K562 (cell line): ENCODE data around the gene MRPL10. TPM values are rescaled to one million over a fixed set of nuclear protein-coding genes. Genes with fewer than 3 reads are reported as not detected.
A peak's percentile ranks its signal among the peaks of the same experiment; 100 is the strongest.

Experiments
- BRCA1 ChIP-seq, 2 experiments: fragments of 450-650 bp in 1 of 2; sonication (generic) in 1 of 2; formaldehyde crosslinking in 1 of 2; IDR thresholded peaks; 2 replicates each; pipeline versions ENCODE4 v1.5.0 to v1.6.1; 2017 to 2020; ENCODE audit warnings: mild to moderate bottlenecking in 1 of 2, missing genetic modification reagents in 1 of 2
- COPS2 ChIP-seq: fragments of 450-650 bp; conservative IDR thresholded peaks from 2 replicates; pipeline ENCODE4 v1.6.1; 2016; ENCODE audit warnings: mild to moderate bottlenecking, moderate library complexity
- CREM ChIP-seq: IDR thresholded peaks from 2 replicates; pipeline ENCODE4 v1.6.1; 2014; ENCODE audit warnings: antibody characterized with exemption, low read depth
- ETV5 ChIP-seq: sonication (generic); formaldehyde crosslinking; IDR thresholded peaks from 2 replicates; pipeline ENCODE4 v1.4.0; 2020; ENCODE audit warnings: low read depth, mild to moderate bottlenecking, missing genetic modification reagents
- ETV6 ChIP-seq, 3 experiments: fragments of 150-350 bp in 1 of 3; sonication (generic) in 1 of 3; formaldehyde crosslinking in 1 of 3; IDR thresholded peaks; 2 replicates each; pipeline versions ENCODE4 v1.6.1 to v1.8.0; 2014 to 2022; ENCODE audit warnings: borderline replicate concordance in 2 of 3, low read depth in 2 of 3, antibody characterized with exemption in 1 of 3, low read length in 1 of 3, mild to moderate bottlenecking in 1 of 3, missing genetic modification reagents in 1 of 3
- KLF13 ChIP-seq: fragments of 450-650 bp; IDR thresholded peaks from 2 replicates; pipeline ENCODE4 v1.6.1; 2016; ENCODE audit warnings: missing genetic modification characterization, low read depth, mild to moderate bottlenecking, missing compliant biosample characterization, moderate library complexity, borderline replicate concordance
- MAFF ChIP-seq: IDR thresholded peaks from 2 replicates; pipeline ENCODE4 v1.6.1; 2012; ENCODE audit warnings: low read length, improper control_type of control experiment
- MAFG ChIP-seq: fragments of 450-650 bp; conservative IDR thresholded peaks from 2 replicates; pipeline ENCODE4 v1.6.1; 2016; ENCODE audit warnings: missing genetic modification characterization, missing compliant biosample characterization
- MEIS2 ChIP-seq: fragments of 450-650 bp; IDR thresholded peaks from 2 replicates; pipeline ENCODE4 v1.6.1; 2014; ENCODE audit warnings: mild to moderate bottlenecking; ENCODE audit not compliant: partially characterized antibody
- MTA3 ChIP-seq: fragments of 450-650 bp; formaldehyde crosslinking; IDR thresholded peaks from 2 replicates; pipeline ENCODE4 v1.6.1; 2017; ENCODE audit warnings: mild to moderate bottlenecking, borderline replicate concordance
- NCOA6 ChIP-seq: fragments of 450-650 bp; IDR thresholded peaks from 2 replicates; pipeline ENCODE4 v1.6.1; 2017; ENCODE audit warnings: mild to moderate bottlenecking
- NFIX ChIP-seq: fragments of 250-450 bp; sonication (Bioruptor Pico); IDR thresholded peaks from 2 replicates; pipeline ENCODE4 v1.4.0; 2020; ENCODE audit warnings: low read depth, mild to moderate bottlenecking, moderate library complexity
- NR4A1 ChIP-seq, 2 experiments: fragments of 250-450 bp in 1 of 2; fragments of 450-650 bp in 1 of 2; sonication (Bioruptor Pico) in 1 of 2; IDR thresholded peaks; 2 replicates each; pipeline versions ENCODE4 v1.4.0 to v1.6.1; 2016 to 2020; ENCODE audit warnings: mild to moderate bottlenecking in 2 of 2, missing compliant biosample characterization in 1 of 2, missing genetic modification characterization in 1 of 2, moderate library complexity in 1 of 2
- POLR2AphosphoS2 ChIP-seq: IDR thresholded peaks from 2 replicates; pipeline ENCODE4 v1.6.1; 2012; ENCODE audit warnings: low read length, improper control_type of control experiment
- PTTG1 ChIP-seq: fragments of 450-650 bp; IDR thresholded peaks from 2 replicates; pipeline ENCODE4 v1.6.1; 2016; ENCODE audit warnings: low read depth, mild to moderate bottlenecking, missing genetic modification characterization, missing compliant biosample characterization
- RBM22 ChIP-seq: fragments of 200-400 bp; formaldehyde crosslinking; IDR thresholded peaks from 2 replicates; pipeline ENCODE4 v1.6.1; 2018; ENCODE audit warnings: low read length, low read depth; ENCODE audit not compliant: poor library complexity, severe bottlenecking
- SAFB ChIP-seq: fragments of 200-400 bp; formaldehyde crosslinking; IDR thresholded peaks from 2 replicates; pipeline ENCODE4 v1.6.1; 2017; ENCODE audit warnings: low read depth, low read length, borderline replicate concordance
- SP1 ChIP-seq: sonication (generic); formaldehyde crosslinking; IDR thresholded peaks from 2 replicates; pipeline ENCODE4 v1.8.1; 2022; ENCODE audit warnings: mild to moderate bottlenecking, missing genetic modification reagents
- TBP ChIP-seq: optimal IDR thresholded peaks from 2 replicates; pipeline ENCODE3; 2011; ENCODE audit warnings: low read depth, low read length, improper control_type of control experiment
- XRCC4 ChIP-seq: IDR thresholded peaks from one replicate; pipeline ENCODE4 v1.6.1; 2011; ENCODE audit not compliant: insufficient read depth, insufficient read length; ENCODE audit errors: extremely low read depth
- ZNF583 ChIP-seq: fragments of 250-450 bp; sonication (Bioruptor Pico); IDR thresholded peaks from 2 replicates; pipeline ENCODE4 v1.4.0; 2020
- ZNF766 ChIP-seq: fragments of 200-800 bp; sonication (Bioruptor generic); conservative IDR thresholded peaks from 2 replicates; pipeline ENCODE4 v1.6.1; 2016; ENCODE audit warnings: missing genetic modification characterization, missing compliant biosample characterization
- ZNF780A ChIP-seq: fragments of 250-450 bp; sonication (Bioruptor Pico); IDR thresholded peaks from 2 replicates; pipeline ENCODE4 v1.5.0; 2021; ENCODE audit warnings: mild to moderate bottlenecking
- polyA plus RNA-seq, 8 experiments: library from polyadenylated mRNA; depleted of rRNA in 4 of 8; stranded (reverse) in 5 of 8; unstranded in 3 of 8; fragments of >200 nt; fragmentation: Nextera tagmentation in 2 of 8; fragmentation: Illumina TruSeq in 1 of 8; extraction: Ambion mirVana in 2 of 8; extraction: Trizol in 1 of 8; gene quantifications; 2 replicates each; pipeline versions ENCODE4 v1.2.1 to v1.2.3, GENCODE V29; 2011 to 2014; ENCODE audit warnings: inconsistent platforms in 1 of 8, missing spikeins in 1 of 8
- total RNA-seq, 7 experiments: library from RNA; depleted of rRNA in 6 of 7; stranded (reverse); fragments of >200 nt in 6 of 7; fragmentation: Illumina TruSeq in 2 of 7; extraction: Trizol in 2 of 7; gene quantifications; 2 replicates each; pipeline versions ENCODE4 v1.2.1 to v1.2.3, GENCODE V29; 2011 to 2021; ENCODE audit warnings: low replicate concordance in 1 of 7
- TF ChIP-seq, protein P1 (sequence below): fragments of 250-450 bp; sonication (Bioruptor Pico); IDR thresholded peaks from 2 replicates; pipeline ENCODE4 v1.5.0; 2020; ENCODE audit warnings: mild to moderate bottlenecking
- TF ChIP-seq, protein P2 (sequence below): sonication (generic); formaldehyde crosslinking; IDR thresholded peaks from 2 replicates; pipeline ENCODE4 v1.5.0; 2020; ENCODE audit warnings: missing genetic modification reagents
- TF ChIP-seq, protein P3 (sequence below), 2 experiments: fragments of 200-800 bp in 1 of 2; sonication (Bioruptor generic) in 1 of 2; sonication (generic) in 1 of 2; formaldehyde crosslinking in 1 of 2; IDR thresholded peaks in 1 of 2; conservative IDR thresholded peaks in 1 of 2; 2 replicates each; pipeline versions ENCODE4 v1.5.0 to v1.6.1; 2016 to 2020; ENCODE audit warnings: missing compliant biosample characterization in 1 of 2, missing genetic modification characterization in 1 of 2, missing genetic modification reagents in 1 of 2

The MRPL10 gene
- total and polyA plus RNA-seq, 9 of the 15 experiments (the other 6 are each of a cell fraction or from before 2014, with no cell fraction given), result 27.8 to 105 (median 67.3) TPM

DNA sequence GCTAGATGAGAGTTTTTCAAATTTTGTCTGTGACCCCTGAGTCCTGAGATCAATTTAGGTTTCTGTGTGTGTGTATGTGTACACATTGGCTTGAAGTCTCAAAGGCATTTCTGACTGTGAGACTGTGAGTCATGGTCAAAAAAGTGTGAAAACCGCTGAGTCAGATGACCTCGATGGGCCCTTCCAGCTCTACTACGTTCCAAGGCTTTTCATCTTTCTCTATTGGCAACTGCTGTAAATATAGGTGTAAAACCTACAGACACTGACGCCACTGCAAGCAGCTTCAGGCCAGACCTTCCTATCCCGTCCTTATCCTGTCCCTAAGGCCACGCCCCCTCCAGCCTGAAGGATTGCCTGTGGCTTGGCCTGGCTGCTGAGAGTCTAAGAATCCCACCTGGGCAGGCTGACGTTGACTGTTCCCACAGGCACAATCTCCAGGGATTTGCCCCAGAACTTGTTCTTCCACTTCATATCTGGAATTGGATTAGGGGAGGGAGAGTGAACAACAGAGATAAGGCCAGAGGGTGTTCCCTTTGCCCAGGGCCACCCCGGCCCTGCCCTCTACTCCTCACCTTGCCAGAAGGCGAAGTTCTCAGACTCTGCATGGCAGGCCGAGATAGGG is 21.0 kb downstream of the MRPL10 start (continued):
- no peak for TF ChIP-seq BRCA1 (IDR thresholded peaks at IDR 0.05)
- no peak for TF ChIP-seq BRCA1 (CRISPR knock-in tag; IDR thresholded peaks at IDR 0.05)
- TF ChIP-seq SAFB, result no peak
- TF ChIP-seq COPS2, result no peak
- no peak; the same call in 1 of the 2 replicates for TF ChIP-seq CREM
- TF ChIP-seq RBM22, result no peak
- TF ChIP-seq, protein P1, sequence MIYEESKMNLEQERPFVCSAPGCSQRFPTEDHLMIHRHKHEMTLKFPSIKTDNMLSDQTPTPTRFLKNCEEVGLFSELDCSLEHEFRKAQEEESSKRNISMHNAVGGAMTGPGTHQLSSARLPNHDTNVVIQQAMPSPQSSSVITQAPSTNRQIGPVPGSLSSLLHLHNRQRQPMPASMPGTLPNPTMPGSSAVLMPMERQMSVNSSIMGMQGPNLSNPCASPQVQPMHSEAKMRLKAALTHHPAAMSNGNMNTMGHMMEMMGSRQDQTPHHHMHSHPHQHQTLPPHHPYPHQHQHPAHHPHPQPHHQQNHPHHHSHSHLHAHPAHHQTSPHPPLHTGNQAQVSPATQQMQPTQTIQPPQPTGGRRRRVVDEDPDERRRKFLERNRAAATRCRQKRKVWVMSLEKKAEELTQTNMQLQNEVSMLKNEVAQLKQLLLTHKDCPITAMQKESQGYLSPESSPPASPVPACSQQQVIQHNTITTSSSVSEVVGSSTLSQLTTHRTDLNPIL, result no peak
- TF ChIP-seq MAFG (tag), result peak; percentile 96
- peak; percentile 94 for TF ChIP-seq MAFF
- TF ChIP-seq ETV6 (IDR thresholded peaks at IDR 0.05; ENCODE audit: borderline replicate concordance in 1 of 2, low read depth in 2 of 2, low read length in 1 of 2), result no peak
- TF ChIP-seq ETV6 (CRISPR knock-in tag; IDR thresholded peaks at IDR 0.05; ENCODE audit: borderline replicate concordance), result no peak
- no peak for TF ChIP-seq NCOA6
- TF ChIP-seq MTA3, result no peak
- TF ChIP-seq NR4A1 (CRISPR knock-in tag; IDR thresholded peaks at IDR 0.05), result no peak
- no peak for TF ChIP-seq NR4A1 (tag; IDR thresholded peaks at IDR 0.05)
- no peak for TF ChIP-seq NFIX (CRISPR knock-in tag)
- TF ChIP-seq ETV5 (CRISPR knock-in tag), result no peak
- TF ChIP-seq, protein P2, sequence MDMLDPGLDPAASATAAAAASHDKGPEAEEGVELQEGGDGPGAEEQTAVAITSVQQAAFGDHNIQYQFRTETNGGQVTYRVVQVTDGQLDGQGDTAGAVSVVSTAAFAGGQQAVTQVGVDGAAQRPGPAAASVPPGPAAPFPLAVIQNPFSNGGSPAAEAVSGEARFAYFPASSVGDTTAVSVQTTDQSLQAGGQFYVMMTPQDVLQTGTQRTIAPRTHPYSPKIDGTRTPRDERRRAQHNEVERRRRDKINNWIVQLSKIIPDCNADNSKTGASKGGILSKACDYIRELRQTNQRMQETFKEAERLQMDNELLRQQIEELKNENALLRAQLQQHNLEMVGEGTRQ (CRISPR knock-in tag), result no peak
- no peak for TF ChIP-seq PTTG1 (tag)
- no peak for TF ChIP-seq XRCC4
- no peak for TF ChIP-seq MEIS2
- no peak for TF ChIP-seq POLR2AphosphoS2
- TF ChIP-seq ZNF766, result no peak
- no peak for TF ChIP-seq ZNF583 (CRISPR knock-in tag)
- no peak for TF ChIP-seq KLF13 (tag)
- no peak for TF ChIP-seq TBP
- TF ChIP-seq ZNF780A (CRISPR knock-in tag), result no peak
- peak; percentile 55; the same call in 1 of the 2 replicates for TF ChIP-seq SP1
- TF ChIP-seq, protein P3, sequence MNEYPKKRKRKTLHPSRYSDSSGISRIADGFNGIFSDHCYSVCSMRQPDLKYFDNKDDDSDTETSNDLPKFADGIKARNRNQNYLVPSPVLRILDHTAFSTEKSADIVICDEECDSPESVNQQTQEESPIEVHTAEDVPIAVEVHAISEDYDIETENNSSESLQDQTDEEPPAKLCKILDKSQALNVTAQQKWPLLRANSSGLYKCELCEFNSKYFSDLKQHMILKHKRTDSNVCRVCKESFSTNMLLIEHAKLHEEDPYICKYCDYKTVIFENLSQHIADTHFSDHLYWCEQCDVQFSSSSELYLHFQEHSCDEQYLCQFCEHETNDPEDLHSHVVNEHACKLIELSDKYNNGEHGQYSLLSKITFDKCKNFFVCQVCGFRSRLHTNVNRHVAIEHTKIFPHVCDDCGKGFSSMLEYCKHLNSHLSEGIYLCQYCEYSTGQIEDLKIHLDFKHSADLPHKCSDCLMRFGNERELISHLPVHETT (CRISPR knock-in tag; conservative IDR thresholded peaks at IDR 0.05 in 1 of 2, IDR thresholded peaks at IDR 0.05 in 1 of 2), result no peak
